ENCODE results near the gene BAHCC1. TPM values are rescaled to one million over a fixed set of nuclear protein-coding genes. Genes with fewer than 3 reads are reported as not detected.

BAHCC1 gene
- total RNA-seq, 2 experiments from 2014 or later = 0.02 TPM; not detected in 1

GRCh38 chr17:81468111-81468769 is 73.0 kb downstream of the BAHCC1 start:
- CTCF ChIA-PET = no interaction called here

GRCh38 chr17:81468770-81469121 is 73.5 kb downstream of the BAHCC1 start:
- Mint-ChIP-seq H3K27me3 (ENCODE audit: low read depth) (no peaks in the 10 kb centered on the region), H3K27ac (no peak overlapping the region), H3K9me3 (no peaks in the 10 kb centered on the region), H3K4me3 (no peak overlapping the region), H3K36me3 (ENCODE audit: low read depth) (no peaks in the 10 kb centered on the region), H3K4me1 (ENCODE audit: low read depth) (no peaks in the 10 kb centered on the region)
- CTCF ChIA-PET = no interaction called here
- intact Hi-C loops (cut with micrococcal nuclease) = no loop called here
- no peak for DNase-seq

More at GRCh38 chr17:81468111-81468769, 73.0 kb downstream of the BAHCC1 start:
- Mint-ChIP-seq H3K27me3 (ENCODE audit: low read depth) (no peaks in the 10 kb centered on the region), H3K9me3 (no peaks in the 10 kb centered on the region), H3K27ac (no peak overlapping the region), H3K4me3 (no peak overlapping the region), H3K36me3 (ENCODE audit: low read depth) (no peaks in the 10 kb centered on the region), H3K4me1 (ENCODE audit: low read depth) (no peaks in the 10 kb centered on the region)
- DNase-seq = no peak
- intact Hi-C loops (cut with micrococcal nuclease) = no loop called here

GRCh38 chr17:81469266-81469665 is 74.0 kb downstream of the BAHCC1 start:
- H3K9me3 Mint-ChIP-seq = no peaks in the 10 kb centered on the region
- H3K4me3 Mint-ChIP-seq = no peak overlapping the region
- H3K27me3 Mint-ChIP-seq (ENCODE audit: low read depth) = no peaks in the 10 kb centered on the region
- no peak for DNase-seq
- intact Hi-C loops (cut with micrococcal nuclease) = no loop called here
- no peaks in the 10 kb centered on the region for H3K4me1 Mint-ChIP-seq (ENCODE audit: low read depth)
- CTCF ChIA-PET = no interaction called here
- no peak overlapping the region for H3K27ac Mint-ChIP-seq
- no peaks in the 10 kb centered on the region for H3K36me3 Mint-ChIP-seq (ENCODE audit: low read depth)

- intact Hi-C loops (cut with micrococcal nuclease) = no loop called here
- CTCF ChIA-PET = no interaction called here
Measured at GRCh38 chr17:81470270-81470943, 75.2 kb downstream of the BAHCC1 start.

GRCh38 chr17:81470944-81471817 is 75.9 kb downstream of the BAHCC1 start:
- H3K27ac Mint-ChIP-seq = no peak overlapping the region
- H3K4me3 Mint-ChIP-seq = no peak overlapping the region
- no peaks in the 10 kb centered on the region for H3K4me1 Mint-ChIP-seq (ENCODE audit: low read depth)
- H3K36me3 Mint-ChIP-seq (ENCODE audit: low read depth) = no peaks in the 10 kb centered on the region
- no peaks in the 10 kb centered on the region for H3K27me3 Mint-ChIP-seq (ENCODE audit: low read depth)
- intact Hi-C loops (cut with micrococcal nuclease) = no loop called here
- DNase-seq = no peak
- CTCF ChIA-PET = no interaction called here
- H3K9me3 Mint-ChIP-seq = no peaks in the 10 kb centered on the region

More at GRCh38 chr17:81470270-81470943, 75.2 kb downstream of the BAHCC1 start:
- H3K27me3 Mint-ChIP-seq (ENCODE audit: low read depth) = no peaks in the 10 kb centered on the region
- no peaks in the 10 kb centered on the region for H3K4me1 Mint-ChIP-seq (ENCODE audit: low read depth)
- H3K9me3 Mint-ChIP-seq = no peaks in the 10 kb centered on the region
- H3K36me3 Mint-ChIP-seq (ENCODE audit: low read depth) = no peaks in the 10 kb centered on the region
- DNase-seq = no peak
- no peak overlapping the region for H3K4me3 Mint-ChIP-seq
- H3K27ac Mint-ChIP-seq = no peak overlapping the region

GRCh38 chr17:81471818-81472456 is 76.7 kb downstream of the BAHCC1 start:
- no peaks in the 10 kb centered on the region for H3K36me3 Mint-ChIP-seq (ENCODE audit: low read depth)

GRCh38 chr17:81473019-81473418 is 77.8 kb downstream of the BAHCC1 start:
- no peaks in the 10 kb centered on the region for H3K9me3 Mint-ChIP-seq
- DNase-seq = no peak
- H3K4me1 Mint-ChIP-seq (ENCODE audit: low read depth) = no peaks in the 10 kb centered on the region
- H3K36me3 Mint-ChIP-seq (ENCODE audit: low read depth) = no peaks in the 10 kb centered on the region
- CTCF ChIA-PET = interaction anchor here (0.5 to 2.0 kb wide), 2 partner anchors 11 to 129 kb away, joined by 3 to 6 read pairs; no protein-coding TSS in a partner anchor
- no peak overlapping the region for H3K27ac Mint-ChIP-seq
- H3K27me3 Mint-ChIP-seq (ENCODE audit: low read depth) = no peaks in the 10 kb centered on the region
- intact Hi-C loops (cut with micrococcal nuclease) = no loop called here
- H3K4me3 Mint-ChIP-seq = no peak overlapping the region

More at GRCh38 chr17:81471818-81472456, 76.7 kb downstream of the BAHCC1 start:
- H3K4me1 Mint-ChIP-seq (ENCODE audit: low read depth) = no peaks in the 10 kb centered on the region
- intact Hi-C loops (cut with micrococcal nuclease) = no loop called here
- no peaks in the 10 kb centered on the region for H3K27me3 Mint-ChIP-seq (ENCODE audit: low read depth)
- DNase-seq = peak; percentile 48
- H3K9me3 Mint-ChIP-seq = no peaks in the 10 kb centered on the region
- H3K4me3 Mint-ChIP-seq = peak overlapping the region; percentile 29
- CTCF ChIA-PET = no interaction called here
- H3K27ac Mint-ChIP-seq = no peak overlapping the region

GRCh38 chr17:81474958-81475357 is 79.7 kb downstream of the BAHCC1 start:
- DNase-seq = no peak
- Mint-ChIP-seq H3K36me3 (ENCODE audit: low read depth) (no peaks in the 10 kb centered on the region), H3K27ac (no peak overlapping the region), H3K9me3 (no peaks in the 10 kb centered on the region), H3K27me3 (ENCODE audit: low read depth) (no peaks in the 10 kb centered on the region), H3K4me3 (no peak overlapping the region), H3K4me1 (ENCODE audit: low read depth) (no peaks in the 10 kb centered on the region)
- CTCF ChIA-PET = no interaction called here
- intact Hi-C loops (cut with micrococcal nuclease) = no loop called here

- no peak for DNase-seq
- no peak overlapping the region for H3K27ac Mint-ChIP-seq
- H3K4me1 Mint-ChIP-seq (ENCODE audit: low read depth) = no peaks in the 10 kb centered on the region
- H3K9me3 Mint-ChIP-seq = no peaks in the 10 kb centered on the region
- H3K27me3 Mint-ChIP-seq (ENCODE audit: low read depth) = peaks cover 5% of the 10 kb centered on the region
- intact Hi-C loops (cut with micrococcal nuclease) = no loop called here
- CTCF ChIA-PET = interaction anchor here (0.6 to 1.6 kb wide), 2 partner anchors 38 to 184 kb away, joined by 4 to 5 read pairs; no protein-coding TSS in a partner anchor
- no peaks in the 10 kb centered on the region for H3K36me3 Mint-ChIP-seq (ENCODE audit: low read depth)
- no peak overlapping the region for H3K4me3 Mint-ChIP-seq
Measured at GRCh38 chr17:81476097-81476496, 80.8 kb downstream of the BAHCC1 start.

- Mint-ChIP-seq H3K4me3 (no peak overlapping the region), H3K27me3 (ENCODE audit: low read depth) (peaks cover 6% of the 10 kb centered on the region), H3K27ac (no peak overlapping the region), H3K36me3 (ENCODE audit: low read depth) (no peaks in the 10 kb centered on the region), H3K9me3 (no peaks in the 10 kb centered on the region), H3K4me1 (ENCODE audit: low read depth) (peaks cover under 1% of the 10 kb centered on the region)
- no peak for DNase-seq
- intact Hi-C loops (cut with micrococcal nuclease) = no loop called here
- CTCF ChIA-PET = interaction anchor here (0.6 to 1.6 kb wide), 2 partner anchors 37 to 185 kb away, joined by 4 to 5 read pairs; no protein-coding TSS in a partner anchor
Measured at GRCh38 chr17:81476635-81477034, 81.4 kb downstream of the BAHCC1 start.

- Mint-ChIP-seq H3K27ac (no peak overlapping the region), H3K36me3 (ENCODE audit: low read depth) (no peaks in the 10 kb centered on the region), H3K27me3 (ENCODE audit: low read depth) (peaks cover 11% of the 10 kb centered on the region), H3K4me1 (ENCODE audit: low read depth) (peaks cover 5% of the 10 kb centered on the region), H3K9me3 (no peaks in the 10 kb centered on the region), H3K4me3 (no peak overlapping the region)
- no peak for DNase-seq
- CTCF ChIA-PET = interaction anchor here (1.6 kb wide), 1 partner anchor 185 kb away, joined by 4 read pairs; no protein-coding TSS in a partner anchor
- intact Hi-C loops (cut with micrococcal nuclease) = no loop called here
Measured at GRCh38 chr17:81477173-81477572, 81.9 kb downstream of the BAHCC1 start.

GRCh38 chr17:81478119-81478518 is 82.9 kb downstream of the BAHCC1 start:
- Mint-ChIP-seq H3K4me3 (no peak overlapping the region), H3K4me1 (ENCODE audit: low read depth) (peaks cover 9% of the 10 kb centered on the region), H3K27me3 (ENCODE audit: low read depth) (peaks cover 21% of the 10 kb centered on the region), H3K36me3 (ENCODE audit: low read depth) (no peaks in the 10 kb centered on the region), H3K9me3 (no peaks in the 10 kb centered on the region), H3K27ac (no peak overlapping the region)
- intact Hi-C loops (cut with micrococcal nuclease) = no loop called here
- CTCF ChIA-PET = interaction anchor here (0.7 kb wide), 1 partner anchor 408 kb away, joined by 3 read pairs; no protein-coding TSS in a partner anchor
- no peak for DNase-seq

All from activated naive CD4-positive, alpha-beta T cell treated with anti-CD3 and anti-CD28 coated beads for 36 hours (primary cell).